Endothelial cell of hepatic sinusoid (primary cell): ENCODE measurements around the gene FGFBP3.
"Not testable (repeated sequence)": the region's sequence is repeated elsewhere in the genome, so short reads cannot be mapped to it uniquely, and the experiment has no call there.

Experiments used
- in situ Hi-C: cut with HindIII; loops from 2 replicates; pipeline ENCODE4 v1.10.0; 2017; ENCODE audit warnings: low sequenced_read_pairs

FGFBP3 gene

GRCh38 chr10:91901784-91902677 is 7.3 kb downstream of the FGFBP3 start:
- in situ Hi-C loops: no loop called here

GRCh38 chr10:91897421-91897820 is 11.9 kb downstream of the FGFBP3 start:
- in situ Hi-C loops: no loop called here

- in situ Hi-C loops: no loop called here
Observed at GRCh38 chr10:91896212-91896756, 13.0 kb downstream of the FGFBP3 start.

GRCh38 chr10:91894261-91894685 is 15.0 kb downstream of the FGFBP3 start:
- in situ Hi-C loops: not testable (repeated sequence)

- in situ Hi-C loops: no loop called here
Observed at GRCh38 chr10:91893051-91893450, 16.2 kb downstream of the FGFBP3 start.

GRCh38 chr10:91891125-91892001 is 17.9 kb downstream of the FGFBP3 start:
- in situ Hi-C loops: no loop called here

GRCh38 chr10:91887272-91888076 is 21.8 kb downstream of the FGFBP3 start:
- in situ Hi-C loops: no loop called here

GRCh38 chr10:91886954-91887271 is 22.4 kb downstream of the FGFBP3 start:
- in situ Hi-C loops: no loop called here

GRCh38 chr10:91885362-91886079 is 23.8 kb downstream of the FGFBP3 start:
- in situ Hi-C loops: no loop called here

GRCh38 chr10:91884536-91884935 is 24.8 kb downstream of the FGFBP3 start:
- in situ Hi-C loops: no loop called here

- in situ Hi-C loops: no loop called here
Observed at GRCh38 chr10:91883549-91884444, 25.5 kb downstream of the FGFBP3 start.

- in situ Hi-C loops: no loop called here
Observed at GRCh38 chr10:91880310-91880709, 29.0 kb downstream of the FGFBP3 start.

- in situ Hi-C loops: no loop called here
Observed at GRCh38 chr10:91879515-91880170, 29.6 kb downstream of the FGFBP3 start.

GRCh38 chr10:91875779-91876178 is 33.5 kb downstream of the FGFBP3 start:
- in situ Hi-C loops: no loop called here

GRCh38 chr10:91875156-91875555 is 34.1 kb downstream of the FGFBP3 start:
- in situ Hi-C loops: no loop called here

GRCh38 chr10:91865562-91866081 is 43.7 kb downstream of the FGFBP3 start:
- in situ Hi-C loops: loop anchor here (10.0 kb wide), 1 partner anchor 319 kb away; no protein-coding TSS in a partner anchor

GRCh38 chr10:91864744-91865143 is 44.5 kb downstream of the FGFBP3 start:
- in situ Hi-C loops: loop anchor here (5.0 to 10.0 kb wide), 2 partner anchors 37 to 320 kb away; no protein-coding TSS in a partner anchor

- in situ Hi-C loops: loop anchor here (5.0 to 10.0 kb wide), 2 partner anchors 37 to 321 kb away; no protein-coding TSS in a partner anchor
Observed at GRCh38 chr10:91864099-91864498, 45.2 kb downstream of the FGFBP3 start.
